Thyroid gland (tissue), 4 donors: ENCODE data around the gene TMEM106B. TPM values are rescaled to one million over a fixed set of nuclear protein-coding genes. Genes with fewer than 3 reads are reported as not detected.

Experiments used
- DNase-seq, 2 donors: peaks; one replicate each; pipeline ENCODE4 v3.0.0-alpha.2; 2019
- H3K27ac ChIP-seq, 3 donors: fragments of 200-600 bp; sonication (generic); 1 replicate in 2 of 3; 2 replicates in 1 of 3; pipeline ENCODE4 v1.5.1; 2016 to 2019; ENCODE audit warnings: mild to moderate bottlenecking in 1 of 3, moderate library complexity in 1 of 3
- H3K27me3 ChIP-seq: fragments of 200-600 bp; sonication (generic); one replicate; pipeline ENCODE4 v1.5.1; 2019
- H3K36me3 ChIP-seq, 2 donors: fragments of 200-600 bp; sonication (generic); one replicate each; pipeline ENCODE4 v1.5.1; 2016 to 2019
- H3K4me1 ChIP-seq, 2 donors: fragments of 200-600 bp; sonication (generic); one replicate each; pipeline ENCODE4 v1.5.1; 2017 to 2019
- H3K4me3 ChIP-seq, 3 donors: fragments of 200-600 bp; sonication (generic); replicated peaks in 1 of 3; 1 replicate in 2 of 3; 2 replicates in 1 of 3; pipeline ENCODE4 v1.5.1; 2016; ENCODE audit warnings: mild to moderate bottlenecking in 1 of 3
- H3K9me3 ChIP-seq: fragments of 200-600 bp; sonication (generic); one replicate; pipeline ENCODE4 v1.5.1; 2017
- CTCF ChIP-seq, 6 experiments: fragments of 200-600 bp in 3 of 6; fragments of 450-650 bp in 3 of 6; sonication (generic) in 3 of 6; IDR thresholded peaks; one replicate each; pipeline ENCODE4 v1.5.1; 2016 to 2019; ENCODE audit warnings: antibody characterized with exemption in 6 of 6, mild to moderate bottlenecking in 2 of 6, inconsistent platforms in 1 of 6, moderate library complexity in 1 of 6
- POLR2A ChIP-seq, 2 donors: fragments of 450-650 bp; IDR thresholded peaks; one replicate each; pipeline ENCODE4 v1.6.1; 2017; ENCODE audit warnings: antibody characterized with exemption in 2 of 2, mild to moderate bottlenecking in 2 of 2, moderate library complexity in 1 of 2
- WGBS, 2 donors: methylation state at CpG; one replicate each; pipeline ENCODE4 v1.1.5; 2017; 5-methylcytosine and 5-hydroxymethylcytosine counted together
- intact Hi-C: fragments of 100-400 bp; cut with DNase I; formaldehyde crosslinking; loops from one replicate; pipeline ENCODE4 v1.15.1; 2023
- total RNA-seq, 4 donors: library from RNA; depleted of rRNA; stranded (reverse); fragments of >200 nt; gene quantifications; one replicate each; pipeline ENCODE4 v1.2.3, GENCODE V29; 2016

Gene TMEM106B
- total RNA-seq, 4 donors from 2014 or later: 91.4 to 135 (median 108) TPM

- Histone ChIP-seq H3K9me3 (no peaks in the 10 kb centered on the region), H3K4me1 (no peaks in the 10 kb centered on the region), H3K4me3 (no peak overlapping the region), H3K27me3 (no peaks in the 10 kb centered on the region), H3K36me3 (peaks cover 0 to 12% of the 10 kb centered on the region in 2 donors), H3K27ac (no peak overlapping the region)
- no peak for TF ChIP-seq POLR2A (IDR thresholded peaks at IDR 0.05)
- no peak for TF ChIP-seq CTCF (IDR thresholded peaks at IDR 0.05)
- no peak for DNase-seq
- WGBS, 2 donors: 95 to 97% methylated on average over 2 of the region's 2 CpGs
- intact Hi-C loops: no loop called here
Measured at GRCh38 chr7:12234334-12234865, 23.3 kb downstream of the TMEM106B start.

- no peaks in the 10 kb centered on the region for H3K9me3 ChIP-seq
- H3K36me3 ChIP-seq: peaks cover 0 to 4% of the 10 kb centered on the region in 2 donors
- DNase-seq: no peak
- H3K4me3 ChIP-seq: no peak overlapping the region
- 98 to 99% methylated on average over 1 of the region's 1 CpG for WGBS, 2 donors
- no peaks in the 10 kb centered on the region for H3K4me1 ChIP-seq
- no peak overlapping the region for H3K27ac ChIP-seq
- H3K27me3 ChIP-seq: no peaks in the 10 kb centered on the region
- no peak for TF ChIP-seq CTCF (IDR thresholded peaks at IDR 0.05)
- no peak for TF ChIP-seq POLR2A (IDR thresholded peaks at IDR 0.05)
- intact Hi-C loops: no loop called here
Measured at GRCh38 chr7:12235970-12236369, 24.9 kb downstream of the TMEM106B start.

- Histone ChIP-seq H3K4me1 (no peaks in the 10 kb centered on the region), H3K27ac (no peak overlapping the region), H3K27me3 (no peaks in the 10 kb centered on the region), H3K36me3 (peaks cover 0 to 4% of the 10 kb centered on the region in 2 donors), H3K4me3 (no peak overlapping the region), H3K9me3 (no peaks in the 10 kb centered on the region)
- TF ChIP-seq POLR2A (IDR thresholded peaks at IDR 0.05) (no peak), CTCF (IDR thresholded peaks at IDR 0.05) (no peak)
- WGBS, 2 donors: 96 to 98% methylated on average over 1 of the region's 1 CpG
- intact Hi-C loops: no loop called here
- no peak for DNase-seq
Measured at GRCh38 chr7:12237007-12237406, 25.9 kb downstream of the TMEM106B start.

GRCh38 chr7:12239806-12240205, 28.7 kb downstream of the TMEM106B start:
- no peak for DNase-seq
- Histone ChIP-seq H3K27ac (no peak overlapping the region), H3K4me3 (no peak overlapping the region), H3K27me3 (no peaks in the 10 kb centered on the region), H3K36me3 (peaks cover 0 to 4% of the 10 kb centered on the region in 2 donors), H3K9me3 (no peaks in the 10 kb centered on the region), H3K4me1 (no peaks in the 10 kb centered on the region)
- intact Hi-C loops: no loop called here
- WGBS, 2 donors: 86 to 91% methylated on average over 3 of the region's 3 CpGs
- TF ChIP-seq POLR2A (IDR thresholded peaks at IDR 0.05) (no peak), CTCF (IDR thresholded peaks at IDR 0.05) (no peak)

- no peaks in the 10 kb centered on the region for H3K4me1 ChIP-seq
- no peak overlapping the region for H3K27ac ChIP-seq
- intact Hi-C loops: no loop called here
- WGBS, 2 donors: 84% methylated on average over 3 of the region's 3 CpGs
- no peaks in the 10 kb centered on the region for H3K9me3 ChIP-seq
- no peak for TF ChIP-seq POLR2A (IDR thresholded peaks at IDR 0.05)
- no peak for TF ChIP-seq CTCF (IDR thresholded peaks at IDR 0.05)
- H3K36me3 ChIP-seq: no peaks in the 10 kb centered on the region
- no peak overlapping the region for H3K4me3 ChIP-seq
- no peaks in the 10 kb centered on the region for H3K27me3 ChIP-seq
- peak; percentile 8 to 13 for DNase-seq
Measured at GRCh38 chr7:12244129-12244528, 33.0 kb downstream of the TMEM106B start.
